Measurements from ENCODE around the gene RASGRF2.
"Not testable (repeated sequence)": the region's sequence is repeated elsewhere in the genome, so short reads cannot be mapped to it uniquely, and the experiment has no call there.

The RASGRF2 gene

DNA sequence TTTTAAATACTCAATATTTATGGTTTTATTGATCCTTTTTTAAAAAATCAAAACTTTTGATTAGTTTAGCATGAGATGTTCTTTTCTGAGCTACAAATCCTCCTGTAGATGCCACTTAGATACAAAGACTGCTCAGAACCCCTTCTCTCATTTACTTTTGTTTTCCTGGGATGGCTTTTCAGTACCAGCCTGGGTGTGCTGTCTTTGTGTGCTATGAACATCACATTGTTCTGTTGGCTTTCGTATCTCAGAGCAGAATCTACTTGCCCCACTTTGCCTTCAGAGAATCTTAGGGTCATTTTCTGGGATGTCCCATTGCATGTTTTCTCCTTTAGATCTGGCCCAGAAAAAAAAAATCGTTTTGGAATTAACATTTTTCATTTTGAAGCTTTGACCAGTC lies 85.9 kb downstream of the RASGRF2 start:
- Histone ChIP-seq H3K18ac (ENCODE audit: low read length) (no peak overlapping the region), H3K9me3 (ENCODE audit: insufficient read depth, low read depth, low read length) (no peaks in the 10 kb centered on the region), H3K79me2 (ENCODE audit: control insufficient read depth, insufficient read depth, low read length, poor library complexity) (peaks cover 2% of the 10 kb centered on the region), H3K23ac (ENCODE audit: low read length) (no peak overlapping the region), H4K91ac (ENCODE audit: low read depth, low read length) (no peak overlapping the region), H3K4me1 (ENCODE audit: control insufficient read depth in 1 of 2, insufficient read depth in 2 of 2, low read length in 2 of 2) (peaks cover 0 to 4% of the 10 kb centered on the region in 2 experiments), H3K79me1 (ENCODE audit: low read length) (no peaks in the 10 kb centered on the region), H2AK5ac (ENCODE audit: low read length) (no peak overlapping the region), H3K27ac (ENCODE audit: low read depth, low read length) (no peak overlapping the region), H4K12ac (ENCODE audit: low read depth, low read length) (no peak overlapping the region), H2BK5ac (ENCODE audit: low read depth, low read length, poor library complexity) (no peak overlapping the region), H4K8ac (ENCODE audit: low read depth, low read length) (no peak overlapping the region), H3K14ac (ENCODE audit: low read length) (no peak overlapping the region), H2BK12ac (ENCODE audit: low read length) (no peak overlapping the region), H2BK120ac (ENCODE audit: insufficient read depth, low read length, poor library complexity) (no peak overlapping the region), H3K4ac (ENCODE audit: low read depth, low read length) (no peak overlapping the region), H3K4me3 (ENCODE audit: low read depth, low read length) (no peak overlapping the region), H2AFZ (ENCODE audit: insufficient read depth, low read length, poor library complexity) (no peak overlapping the region), H3K4me2 (ENCODE audit: low read length) (no peak overlapping the region), H3K9ac (ENCODE audit: low read length) (no peak overlapping the region), H3K27me3 (ENCODE audit: insufficient read depth, low read length) (no peaks in the 10 kb centered on the region), H3K36me3 (ENCODE audit: control insufficient read depth in 1 of 2, insufficient read depth in 2 of 2, low read length in 2 of 2) (peaks cover 12 to 31% of the 10 kb centered on the region in 2 experiments)
- no peak for DNase-seq
- WGBS (ENCODE audit: extremely low coverage, insufficient coverage, insufficient read length), result no CpG with 5 or more reads among the region's 2 CpGs

DNA sequence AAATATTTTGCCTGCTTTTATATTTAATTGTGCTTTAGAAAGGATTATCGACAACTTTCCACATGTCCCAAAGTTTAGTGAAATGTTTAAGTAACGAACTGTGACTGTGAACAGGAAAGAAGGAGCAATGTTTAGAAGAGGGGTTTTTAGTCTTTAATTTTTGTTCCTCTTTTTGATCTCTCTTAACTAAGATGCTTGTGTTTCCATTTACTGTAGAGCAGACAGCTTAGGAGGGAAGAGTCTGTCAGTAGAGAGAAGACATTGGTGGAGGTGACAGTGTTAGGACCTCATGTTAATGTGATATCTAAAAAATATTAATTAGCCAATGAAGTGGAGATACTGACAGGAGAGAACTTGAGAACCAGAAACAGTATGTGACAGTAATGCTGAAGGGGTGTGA lies 92.2 kb downstream of the RASGRF2 start:
- H3K4ac ChIP-seq (ENCODE audit: low read depth, low read length), result no peak overlapping the region
- DNase-seq, result no peak
- no peaks in the 10 kb centered on the region for H3K9me3 ChIP-seq (ENCODE audit: insufficient read depth, low read depth, low read length)
- H2BK12ac ChIP-seq (ENCODE audit: low read length), result no peak overlapping the region
- H3K79me2 ChIP-seq (ENCODE audit: control insufficient read depth, insufficient read depth, low read length, poor library complexity), result no peaks in the 10 kb centered on the region
- no peaks in the 10 kb centered on the region for H3K27me3 ChIP-seq (ENCODE audit: insufficient read depth, low read length)
- no peak overlapping the region for H2BK120ac ChIP-seq (ENCODE audit: insufficient read depth, low read length, poor library complexity)
- no peak overlapping the region for H3K27ac ChIP-seq (ENCODE audit: low read depth, low read length)
- no peak overlapping the region for H3K23ac ChIP-seq (ENCODE audit: low read length)
- H2AK5ac ChIP-seq (ENCODE audit: low read length), result no peak overlapping the region
- no peak overlapping the region for H3K9ac ChIP-seq (ENCODE audit: low read length)
- no peak overlapping the region for H4K12ac ChIP-seq (ENCODE audit: low read depth, low read length)
- H3K4me3 ChIP-seq (ENCODE audit: low read depth, low read length), result no peak overlapping the region
- H3K14ac ChIP-seq (ENCODE audit: low read length), result no peak overlapping the region
- H3K4me1 ChIP-seq (ENCODE audit: control insufficient read depth in 1 of 2, insufficient read depth in 2 of 2, low read length in 2 of 2), result peaks cover 0 to 3% of the 10 kb centered on the region in 2 experiments
- no peak overlapping the region for H4K8ac ChIP-seq (ENCODE audit: low read depth, low read length)
- no peak overlapping the region for H2BK5ac ChIP-seq (ENCODE audit: low read depth, low read length, poor library complexity)
- H3K36me3 ChIP-seq (ENCODE audit: control insufficient read depth in 1 of 2, insufficient read depth in 2 of 2, low read length in 2 of 2), result peaks cover 7 to 13% of the 10 kb centered on the region in 2 experiments
- H3K4me2 ChIP-seq (ENCODE audit: low read length), result no peak overlapping the region
- no peak overlapping the region for H2AFZ ChIP-seq (ENCODE audit: insufficient read depth, low read length, poor library complexity)
- H4K91ac ChIP-seq (ENCODE audit: low read depth, low read length), result no peak overlapping the region
- no CpG with 5 or more reads among the region's 2 CpGs for WGBS (ENCODE audit: extremely low coverage, insufficient coverage, insufficient read length)
- H3K79me1 ChIP-seq (ENCODE audit: low read length), result no peaks in the 10 kb centered on the region
- no peak overlapping the region for H3K18ac ChIP-seq (ENCODE audit: low read length)

DNA sequence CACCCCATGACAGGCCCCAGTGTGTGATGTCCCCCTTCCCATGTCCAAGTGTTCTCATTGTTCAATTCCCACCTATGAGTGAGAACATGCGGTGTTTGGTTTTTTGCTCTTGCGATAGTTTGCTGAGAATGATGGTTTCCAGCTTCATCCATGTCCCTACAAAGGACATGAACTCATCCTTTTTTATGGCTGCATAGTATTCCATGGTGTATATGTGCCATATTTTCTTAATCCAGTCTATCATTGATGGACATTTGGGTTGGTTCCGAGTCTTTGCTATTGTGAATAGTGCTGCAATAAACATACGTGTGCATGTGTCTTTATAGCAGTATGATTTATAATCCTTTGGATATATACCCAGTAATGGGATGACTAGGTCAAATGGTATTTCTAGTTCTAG lies 93.1 kb downstream of the RASGRF2 start:
- H2AFZ ChIP-seq (ENCODE audit: insufficient read depth, low read length, poor library complexity); H3K79me2 ChIP-seq (ENCODE audit: control insufficient read depth, insufficient read depth, low read length, poor library complexity); H3K4ac ChIP-seq (ENCODE audit: low read depth, low read length); H3K4me3 ChIP-seq (ENCODE audit: low read depth, low read length); H3K18ac ChIP-seq (ENCODE audit: low read length); H3K4me1 ChIP-seq (ENCODE audit: control insufficient read depth in 1 of 2, insufficient read depth in 2 of 2, low read length in 2 of 2); H3K4me2 ChIP-seq (ENCODE audit: low read length); H2AK5ac ChIP-seq (ENCODE audit: low read length); H3K23ac ChIP-seq (ENCODE audit: low read length); H3K9ac ChIP-seq (ENCODE audit: low read length); H2BK120ac ChIP-seq (ENCODE audit: insufficient read depth, low read length, poor library complexity); H4K91ac ChIP-seq (ENCODE audit: low read depth, low read length); DNase-seq; H3K79me1 ChIP-seq (ENCODE audit: low read length); H4K12ac ChIP-seq (ENCODE audit: low read depth, low read length); H3K9me3 ChIP-seq (ENCODE audit: insufficient read depth, low read depth, low read length); H2BK12ac ChIP-seq (ENCODE audit: low read length); H4K8ac ChIP-seq (ENCODE audit: low read depth, low read length); H3K27me3 ChIP-seq (ENCODE audit: insufficient read depth, low read length); H3K14ac ChIP-seq (ENCODE audit: low read length); H2BK5ac ChIP-seq (ENCODE audit: low read depth, low read length, poor library complexity); H3K27ac ChIP-seq (ENCODE audit: low read depth, low read length): not testable (repeated sequence)
- no CpG with 5 or more reads among the region's 4 CpGs for WGBS (ENCODE audit: extremely low coverage, insufficient coverage, insufficient read length)
- peaks cover 9 to 11% of the 10 kb centered on the region in 2 experiments for H3K36me3 ChIP-seq (ENCODE audit: control insufficient read depth in 1 of 2, insufficient read depth in 2 of 2, low read length in 2 of 2)

DNA sequence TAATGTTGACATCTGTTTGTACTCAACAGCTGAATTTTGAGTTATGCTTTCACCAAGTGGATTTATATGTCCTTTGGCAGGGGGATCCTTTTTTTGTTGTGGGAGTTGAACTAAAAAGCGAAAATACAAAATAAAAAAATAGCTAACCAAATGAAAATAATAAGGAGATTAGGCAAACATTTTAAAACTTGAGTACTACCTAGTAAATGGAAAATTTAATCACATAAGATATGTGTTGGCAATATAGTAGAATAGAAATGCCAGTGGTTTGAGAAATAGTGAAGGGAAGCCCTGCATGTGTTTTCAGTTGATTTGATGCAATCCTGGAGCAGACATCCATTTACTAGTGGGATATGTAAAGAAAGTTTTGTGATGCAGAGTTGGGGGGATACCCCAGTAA lies 98.0 kb downstream of the RASGRF2 start:
- Histone ChIP-seq H2BK120ac (ENCODE audit: insufficient read depth, low read length, poor library complexity) (no peak overlapping the region), H3K9me3 (ENCODE audit: insufficient read depth, low read depth, low read length) (peaks cover 1% of the 10 kb centered on the region), H3K4me3 (ENCODE audit: low read depth, low read length) (no peak overlapping the region), H3K14ac (ENCODE audit: low read length) (no peak overlapping the region), H3K4me1 (ENCODE audit: control insufficient read depth in 1 of 2, insufficient read depth in 2 of 2, low read length in 2 of 2) (no peaks in the 10 kb centered on the region), H3K23ac (ENCODE audit: low read length) (no peak overlapping the region), H3K79me2 (ENCODE audit: control insufficient read depth, insufficient read depth, low read length, poor library complexity) (no peaks in the 10 kb centered on the region), H2BK5ac (ENCODE audit: low read depth, low read length, poor library complexity) (no peak overlapping the region), H2AK5ac (ENCODE audit: low read length) (no peak overlapping the region), H4K8ac (ENCODE audit: low read depth, low read length) (no peak overlapping the region), H4K91ac (ENCODE audit: low read depth, low read length) (no peak overlapping the region), H3K27me3 (ENCODE audit: insufficient read depth, low read length) (no peaks in the 10 kb centered on the region), H3K36me3 (ENCODE audit: control insufficient read depth in 1 of 2, insufficient read depth in 2 of 2, low read length in 2 of 2) (peaks cover 7 to 12% of the 10 kb centered on the region in 2 experiments), H3K18ac (ENCODE audit: low read length) (no peak overlapping the region), H3K4ac (ENCODE audit: low read depth, low read length) (peak overlapping the region; percentile 36), H3K27ac (ENCODE audit: low read depth, low read length) (no peak overlapping the region), H2BK12ac (ENCODE audit: low read length) (no peak overlapping the region), H3K79me1 (ENCODE audit: low read length) (no peaks in the 10 kb centered on the region), H3K4me2 (ENCODE audit: low read length) (no peak overlapping the region), H4K12ac (ENCODE audit: low read depth, low read length) (no peak overlapping the region), H3K9ac (ENCODE audit: low read length) (no peak overlapping the region), H2AFZ (ENCODE audit: insufficient read depth, low read length, poor library complexity) (no peak overlapping the region)
- WGBS (ENCODE audit: extremely low coverage, insufficient coverage, insufficient read length), result no CpG with 5 or more reads among the region's 1 CpG
- DNase-seq, result no peak

Measured in trophoblast cell (in vitro differentiated cells and primary cell).